ENCODE data around the gene RNF13.

RNF13 gene

DNA sequence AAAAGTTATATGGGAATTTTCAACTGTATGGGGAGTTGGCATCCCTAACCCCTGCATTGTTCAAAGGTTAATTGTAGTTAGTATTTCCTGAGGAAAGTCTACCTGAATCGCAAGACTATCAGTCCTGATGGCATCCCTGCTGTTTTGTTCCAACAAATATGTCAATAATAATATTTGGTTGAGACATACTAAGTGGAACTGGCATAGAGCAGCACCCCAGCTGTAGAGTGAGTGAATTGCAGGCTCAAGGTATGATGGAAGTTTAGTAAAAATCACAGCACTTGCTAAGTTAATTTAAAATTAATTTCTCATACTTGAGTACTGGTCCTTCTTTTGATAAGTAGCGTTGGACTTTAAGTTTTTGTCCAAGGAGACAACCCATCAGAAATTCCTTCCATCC is 42.8 kb upstream of the RNF13 start:
- no peak for DNase-seq (ENCODE audit: extremely low read depth, low read depth)
- no peak for TF ChIP-seq CTCF (IDR thresholded peaks at IDR 0.05; ENCODE audit: low read depth, low read length)

- no peak for DNase-seq (ENCODE audit: extremely low read depth, low read depth)
- TF ChIP-seq CTCF (IDR thresholded peaks at IDR 0.05; ENCODE audit: low read depth, low read length): peak; percentile 79
Observed at GRCh38 chr3:149771652-149772271, 41.3 kb upstream of the RNF13 start.

DNA sequence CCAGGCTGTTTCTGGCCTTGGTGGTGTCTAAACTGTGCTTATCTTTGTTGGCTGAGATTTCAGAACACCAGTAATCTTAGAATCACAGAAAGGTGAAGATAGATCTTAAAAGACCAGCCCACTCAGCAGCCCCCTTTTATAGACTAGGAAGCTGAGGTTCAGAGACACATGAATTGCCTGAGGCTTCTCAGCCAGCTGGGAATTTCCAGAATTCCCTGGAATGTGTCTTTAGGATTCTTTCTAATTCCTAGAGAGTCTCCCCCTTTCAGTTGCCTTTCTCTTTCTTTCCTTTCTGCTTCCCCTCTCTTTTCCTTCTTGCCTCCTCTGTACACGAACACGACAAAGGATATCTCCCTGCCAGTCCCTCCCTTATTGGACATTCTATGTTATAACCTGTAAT is 40.2 kb upstream of the RNF13 start:
- no peak for DNase-seq (ENCODE audit: extremely low read depth, low read depth)
- TF ChIP-seq CTCF (IDR thresholded peaks at IDR 0.05; ENCODE audit: low read depth, low read length): no peak

DNA sequence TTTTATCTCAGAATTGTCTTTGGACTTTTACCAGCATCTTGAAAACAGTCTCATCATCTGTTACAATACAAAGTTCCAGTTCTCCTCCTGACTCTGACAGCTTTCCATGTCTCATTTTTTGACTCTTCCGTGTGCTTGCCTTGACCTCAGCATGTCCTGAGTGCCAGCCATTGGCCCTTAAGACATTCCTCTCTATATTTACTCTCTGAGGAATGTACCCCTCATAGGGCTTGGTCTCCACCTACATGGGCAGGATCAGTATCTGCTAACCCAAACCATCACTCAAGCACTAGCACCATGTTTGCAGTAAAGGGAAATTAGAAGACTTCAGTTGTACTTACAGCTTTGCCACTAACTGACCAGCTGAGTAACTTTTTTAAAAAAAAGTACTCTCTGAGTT is 36.8 kb upstream of the RNF13 start:
- TF ChIP-seq CTCF (IDR thresholded peaks at IDR 0.05; ENCODE audit: low read depth, low read length): no peak
- no peak for DNase-seq (ENCODE audit: extremely low read depth, low read depth)

DNA sequence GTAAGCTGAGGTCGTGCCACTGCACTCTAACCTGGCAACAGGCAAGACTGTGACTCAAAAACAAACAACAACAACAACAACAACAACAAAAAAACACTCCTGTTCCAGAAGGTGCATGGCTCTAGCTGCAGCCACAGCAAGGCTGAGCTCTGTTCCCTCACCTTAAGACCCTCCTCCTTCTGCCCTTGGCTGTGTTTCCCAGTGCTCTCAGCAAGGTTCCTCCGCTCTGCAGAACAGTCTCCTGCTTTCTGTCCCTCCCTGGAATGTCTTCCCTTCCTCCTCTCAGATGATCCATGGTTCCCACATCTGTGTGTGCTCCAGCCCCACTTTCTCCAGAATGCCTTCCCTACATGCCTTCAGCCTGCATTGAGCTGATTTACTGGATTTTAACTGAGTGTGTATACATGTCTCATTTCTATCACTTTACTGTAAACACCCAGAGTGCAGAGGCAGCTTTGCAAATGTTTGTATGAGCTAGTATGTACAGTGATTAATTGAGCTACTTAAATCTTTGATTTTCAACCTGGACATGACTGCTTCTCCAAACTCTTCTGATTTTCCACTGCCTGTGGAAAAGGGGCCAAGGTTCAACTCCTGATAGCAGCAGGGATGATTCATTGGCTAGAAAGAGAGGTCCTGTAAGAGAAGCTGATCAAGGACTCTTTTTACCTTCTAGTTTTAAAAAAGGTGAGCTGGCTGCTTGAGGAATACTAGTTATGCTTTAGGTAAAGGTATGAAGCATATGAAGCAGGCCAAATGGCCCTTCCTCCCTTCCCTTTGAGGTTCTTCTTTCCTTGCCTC is 35.4 kb upstream of the RNF13 start:
- no peak for DNase-seq (ENCODE audit: extremely low read depth, low read depth)
- TF ChIP-seq CTCF (IDR thresholded peaks at IDR 0.05; ENCODE audit: low read depth, low read length): no peak

DNA sequence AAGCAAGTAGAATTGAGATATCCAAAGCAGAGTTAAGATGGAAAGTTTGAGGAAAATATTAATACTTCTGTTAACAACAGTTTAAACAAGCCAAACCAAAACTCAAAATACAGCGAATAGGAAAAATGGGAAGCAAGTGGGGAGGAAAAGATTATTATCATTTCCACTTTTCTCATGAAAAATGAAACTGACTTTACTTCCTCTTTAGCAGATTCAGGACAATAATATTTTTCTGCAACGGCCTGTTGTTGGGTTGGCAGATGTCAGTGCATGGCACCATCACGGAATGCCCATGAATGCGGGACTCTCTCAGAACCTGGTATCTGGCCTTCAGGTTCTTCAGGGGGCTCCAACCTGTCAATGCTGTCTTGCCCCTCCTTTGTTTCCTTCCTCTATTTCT is 31.8 kb upstream of the RNF13 start:
- DNase-seq (ENCODE audit: extremely low read depth, low read depth): no peak
- TF ChIP-seq CTCF (IDR thresholded peaks at IDR 0.05; ENCODE audit: low read depth, low read length): no peak

DNA sequence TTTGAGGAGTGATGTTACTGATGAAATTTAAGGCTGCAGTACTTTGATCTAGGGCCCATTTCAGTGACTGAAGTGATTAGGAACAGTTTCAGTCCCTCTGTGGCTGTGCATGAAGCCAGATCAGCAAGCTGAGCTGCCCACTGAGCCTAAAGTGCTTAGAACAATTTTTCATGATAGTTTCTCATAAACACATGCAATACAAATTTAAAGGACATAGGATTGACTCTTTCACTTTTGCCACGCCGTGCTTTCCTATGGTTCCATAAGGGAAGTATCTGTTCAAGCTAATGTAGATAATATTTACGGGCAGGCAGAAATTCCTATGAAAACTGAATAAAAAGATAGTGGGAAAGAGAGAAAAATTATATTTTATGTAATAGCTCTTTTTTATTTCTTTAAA is 31.3 kb upstream of the RNF13 start:
- no peak for DNase-seq (ENCODE audit: extremely low read depth, low read depth)
- no peak for TF ChIP-seq CTCF (IDR thresholded peaks at IDR 0.05; ENCODE audit: low read depth, low read length)

All from AG09319 (cell line).